ENCODE measurements around the gene MAP3K14. TPM values are rescaled to one million over a fixed set of nuclear protein-coding genes. Genes with fewer than 3 reads are reported as not detected.

The MAP3K14 gene
- total and polyA plus RNA-seq, 10 of the 15 experiments (the other 5 are each of a cell fraction or from before 2014, with no cell fraction given): 2.1 to 33.3 (median 19.7) TPM

DNA sequence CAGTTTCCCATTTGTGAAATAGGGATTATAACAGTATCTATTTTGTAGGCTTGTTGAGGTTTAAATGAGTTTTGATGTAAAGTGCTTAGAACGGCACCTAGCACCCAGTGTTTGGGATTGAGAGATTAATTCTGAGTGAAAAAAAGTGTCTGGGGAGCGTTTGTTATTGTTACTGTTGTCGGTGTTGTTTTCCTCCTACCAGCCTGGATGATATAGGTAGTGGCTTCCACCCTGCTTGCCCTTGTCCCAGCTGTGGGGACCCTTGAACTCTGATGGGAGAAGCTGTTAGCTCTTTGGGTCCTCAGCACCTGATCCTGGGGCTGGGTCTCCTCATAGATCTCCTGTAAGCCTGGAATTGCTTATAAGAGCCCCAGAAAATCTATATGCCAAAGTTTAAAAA lies 90.2 kb downstream of the MAP3K14 start:
- ChIA-PET POLR2A (interaction anchor here (0.5 to 11.4 kb wide), 15 partner anchors 8 to 205 kb away, joined by 3 to 140 read pairs (median 4); partner anchors contain the start of genes HEXIM1, HEXIM2 and MAP3K14), CTCF (interaction anchor here (0.8 to 2.7 kb wide), 11 partner anchors 9 to 202 kb away, joined by 4 to 26 read pairs (median 7); partner anchors contain the start of genes ACBD4, HEXIM1, HEXIM2 and MAP3K14), SMC1A (ENCODE audit: uncharacterized antibody, unreplicated experiment) (interaction anchor here (0.7 to 4.6 kb wide), 14 partner anchors 9 to 166 kb away, joined by 3 to 22 read pairs (median 4); partner anchors contain the start of genes ACBD4, HEXIM2 and MAP3K14), RAD21 (ENCODE audit: unreplicated experiment) (interaction anchor here (0.7 to 2.3 kb wide), 18 partner anchors 9 to 158 kb away, joined by 3 to 22 read pairs (median 4); partner anchors contain the start of genes ACBD4, HEXIM1, HEXIM2 and MAP3K14)
- peak overlapping the region; percentile 89 for H3K4me3 ChIP-seq
- no peaks in the 10 kb centered on the region for H3K27me3 ChIP-seq (replicated peaks in 1 of 2; ENCODE audit: control insufficient read depth in 2 of 2, insufficient read depth in 2 of 2, low read length in 1 of 2)
- TSS peak; percentile 50 for BruUV-seq (replicated peaks)
- no peaks in the 10 kb centered on the region for H4K20me1 ChIP-seq (ENCODE audit: control insufficient read depth, insufficient read depth)
- 0% methylated on average over 3 of the region's 3 CpGs for WGBS (ENCODE audit: insufficient coverage, insufficient replicate concordance, low lambda C conversion rate, missing lambda C conversion rate)
- no peak for FAIRE-seq
- H3K9me3 ChIP-seq (replicated peaks; ENCODE audit: control insufficient read depth, insufficient read depth, low read length): no peaks in the 10 kb centered on the region
- in situ Hi-C loops (cut with MboI) (no loop called here), intact Hi-C loops (cut with micrococcal nuclease; ENCODE audit: unreplicated experiment) (loop anchor here (5.0 kb wide), 1 partner anchor 91 kb away; the partner anchor contains the start of gene MAP3K14)
- DNase-seq (ENCODE audit: low read depth, low spot score): no peak
- H2AFZ ChIP-seq (ENCODE audit: control insufficient read depth, low read depth, low read length): no peak overlapping the region
- peak overlapping the region; percentile 100 for H3K27ac ChIP-seq (ENCODE audit: control insufficient read depth, insufficient read depth)
- peaks cover 94% of the 10 kb centered on the region for H3K79me2 ChIP-seq (ENCODE audit: control insufficient read depth, insufficient read depth, low read length)
- H3K4me1 ChIP-seq (ENCODE audit: control insufficient read depth, insufficient read depth, low read length): peaks cover 74% of the 10 kb centered on the region
- peaks cover 0 to 3% of the 10 kb centered on the region in 2 experiments; a peak in 1 of 4 replicates for H3K36me3 ChIP-seq (ENCODE audit: control insufficient read depth in 2 of 2, insufficient read depth in 2 of 2, low read length in 1 of 2)
- peak overlapping the region; percentile 100 for H3K4me2 ChIP-seq (ENCODE audit: control insufficient read depth, insufficient read depth)
- peak overlapping the region; percentile 92 for H3K9ac ChIP-seq (ENCODE audit: control insufficient read depth, insufficient read depth, low read length)
- no peak for ATAC-seq
- TF ChIP-seq, protein P1, sequence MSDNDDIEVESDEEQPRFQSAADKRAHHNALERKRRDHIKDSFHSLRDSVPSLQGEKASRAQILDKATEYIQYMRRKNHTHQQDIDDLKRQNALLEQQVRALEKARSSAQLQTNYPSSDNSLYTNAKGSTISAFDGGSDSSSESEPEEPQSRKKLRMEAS (IDR thresholded peaks at IDR 0.05; ENCODE audit: low read depth, low read length): no peak
- TF ChIP-seq CHD4 (IDR thresholded peaks at IDR 0.05) (no peak), PAX8 (IDR thresholded peaks at IDR 0.05) (no peak), RBBP5 (conservative IDR thresholded peaks at IDR 0.05) (no peak), HCFC1 (IDR thresholded peaks at IDR 0.05; ENCODE audit: low read length) (no peak), ZBTB40 (IDR thresholded peaks at IDR 0.05; ENCODE audit: borderline replicate concordance) (0 out of 2 replicates have a peak, but pooled peaks have one; percentile 43), BHLHE40 (IDR thresholded peaks at IDR 0.05; ENCODE audit: borderline replicate concordance in 1 of 2, low read depth in 2 of 2, low read length in 1 of 2) (no peak), RFX5 (IDR thresholded peaks at IDR 0.05; ENCODE audit: low read depth, low read length) (no peak), BRCA1 (IDR thresholded peaks at IDR 0.05; ENCODE audit: low read depth, low read length) (no peak)
- TF ChIP-seq, protein P2, sequence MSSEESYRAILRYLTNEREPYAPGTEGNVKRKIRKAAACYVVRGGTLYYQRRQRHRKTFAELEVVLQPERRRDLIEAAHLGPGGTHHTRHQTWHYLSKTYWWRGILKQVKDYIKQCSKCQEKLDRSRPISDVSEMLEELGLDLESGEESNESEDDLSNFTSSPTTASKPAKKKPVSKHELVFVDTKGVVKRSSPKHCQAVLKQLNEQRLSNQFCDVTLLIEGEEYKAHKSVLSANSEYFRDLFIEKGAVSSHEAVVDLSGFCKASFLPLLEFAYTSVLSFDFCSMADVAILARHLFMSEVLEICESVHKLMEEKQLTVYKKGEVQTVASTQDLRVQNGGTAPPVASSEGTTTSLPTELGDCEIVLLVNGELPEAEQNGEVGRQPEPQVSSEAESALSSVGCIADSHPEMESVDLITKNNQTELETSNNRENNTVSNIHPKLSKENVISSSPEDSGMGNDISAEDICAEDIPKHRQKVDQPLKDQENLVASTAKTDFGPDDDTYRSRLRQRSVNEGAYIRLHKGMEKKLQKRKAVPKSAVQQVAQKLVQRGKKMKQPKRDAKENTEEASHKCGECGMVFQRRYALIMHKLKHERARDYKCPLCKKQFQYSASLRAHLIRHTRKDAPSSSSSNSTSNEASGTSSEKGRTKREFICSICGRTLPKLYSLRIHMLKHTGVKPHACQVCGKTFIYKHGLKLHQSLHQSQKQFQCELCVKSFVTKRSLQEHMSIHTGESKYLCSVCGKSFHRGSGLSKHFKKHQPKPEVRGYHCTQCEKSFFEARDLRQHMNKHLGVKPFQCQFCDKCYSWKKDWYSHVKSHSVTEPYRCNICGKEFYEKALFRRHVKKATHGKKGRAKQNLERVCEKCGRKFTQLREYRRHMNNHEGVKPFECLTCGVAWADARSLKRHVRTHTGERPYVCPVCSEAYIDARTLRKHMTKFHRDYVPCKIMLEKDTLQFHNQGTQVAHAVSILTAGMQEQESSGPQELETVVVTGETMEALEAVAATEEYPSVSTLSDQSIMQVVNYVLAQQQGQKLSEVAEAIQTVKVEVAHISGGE (CRISPR knock-in tag; IDR thresholded peaks at IDR 0.05): no peak
- TF ChIP-seq, protein P3, sequence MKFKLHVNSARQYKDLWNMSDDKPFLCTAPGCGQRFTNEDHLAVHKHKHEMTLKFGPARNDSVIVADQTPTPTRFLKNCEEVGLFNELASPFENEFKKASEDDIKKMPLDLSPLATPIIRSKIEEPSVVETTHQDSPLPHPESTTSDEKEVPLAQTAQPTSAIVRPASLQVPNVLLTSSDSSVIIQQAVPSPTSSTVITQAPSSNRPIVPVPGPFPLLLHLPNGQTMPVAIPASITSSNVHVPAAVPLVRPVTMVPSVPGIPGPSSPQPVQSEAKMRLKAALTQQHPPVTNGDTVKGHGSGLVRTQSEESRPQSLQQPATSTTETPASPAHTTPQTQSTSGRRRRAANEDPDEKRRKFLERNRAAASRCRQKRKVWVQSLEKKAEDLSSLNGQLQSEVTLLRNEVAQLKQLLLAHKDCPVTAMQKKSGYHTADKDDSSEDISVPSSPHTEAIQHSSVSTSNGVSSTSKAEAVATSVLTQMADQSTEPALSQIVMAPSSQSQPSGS (IDR thresholded peaks at IDR 0.05; ENCODE audit: low read length): no peak

Data from GM12878 (cell line).